SK-N-SH treated with all-trans-retinoic acid at 6 μM for 48 hours (cell line): Measurements from ENCODE around the gene FAM118A.

Experiments
- ATAC-seq: fragments of 200-7000 bp; cut with Tn5 transposase; 3 replicates; pipeline ENCODE4 v1.9.1; 2020; ENCODE audit warnings: mild to moderate bottlenecking, moderate library complexity
- ARNTL ChIP-seq: fragments of 450-650 bp; formaldehyde crosslinking; IDR thresholded peaks from 2 replicates; pipeline ENCODE4 v1.5.0; 2020; ENCODE audit warnings: low read depth, mild to moderate bottlenecking, moderate library complexity, borderline replicate concordance
- BACH2 ChIP-seq: fragments of 250-450 bp; sonication (Bioruptor Pico); IDR thresholded peaks from 2 replicates; pipeline ENCODE4 v1.9.0; 2021; ENCODE audit warnings: mild to moderate bottlenecking, borderline replicate concordance
- ESRRG ChIP-seq: fragments of 250-450 bp; sonication (Bioruptor Pico); IDR thresholded peaks from 2 replicates; pipeline ENCODE4 v1.6.1; 2021; ENCODE audit warnings: mild to moderate bottlenecking
- GLIS3 ChIP-seq: fragments of 250-450 bp; sonication (Bioruptor Pico); IDR thresholded peaks from 2 replicates; pipeline ENCODE4 v1.5.0; 2020; ENCODE audit warnings: mild to moderate bottlenecking, moderate library complexity
- ISL1 ChIP-seq: fragments of 250-450 bp; sonication (Bioruptor Pico); IDR thresholded peaks from 2 replicates; pipeline ENCODE4 v2.1.2; 2022; ENCODE audit warnings: mild to moderate bottlenecking, moderate library complexity
- OSR1 ChIP-seq: fragments of 250-450 bp; sonication (Bioruptor Pico); IDR thresholded peaks from 2 replicates; pipeline ENCODE4 v1.8.0; 2022; ENCODE audit warnings: moderate library complexity, mild to moderate bottlenecking, inconsistent platforms
- PPARA ChIP-seq: fragments of 250-450 bp; sonication (Bioruptor Pico); IDR thresholded peaks from 2 replicates; pipeline ENCODE4 v1.5.0; 2020; ENCODE audit warnings: mild to moderate bottlenecking, borderline replicate concordance
- RARB ChIP-seq: fragments of 250-450 bp; sonication (Bioruptor Pico); IDR thresholded peaks from 2 replicates; pipeline ENCODE4 v1.8.0; 2021; ENCODE audit warnings: mild to moderate bottlenecking, moderate library complexity
- SNAI2 ChIP-seq: fragments of 250-450 bp; sonication (Bioruptor Pico); IDR thresholded peaks from 2 replicates; pipeline ENCODE4 v1.5.0; 2020; ENCODE audit warnings: mild to moderate bottlenecking, moderate library complexity
- TCF4 ChIP-seq: fragments of 250-450 bp; sonication (Bioruptor Pico); IDR thresholded peaks from 2 replicates; pipeline ENCODE4 v1.8.0; 2021; ENCODE audit warnings: mild to moderate bottlenecking, moderate library complexity, borderline replicate concordance
- TOX ChIP-seq: fragments of 250-450 bp; sonication (Bioruptor Pico); IDR thresholded peaks from 2 replicates; pipeline ENCODE4 v1.8.0; 2021; ENCODE audit warnings: mild to moderate bottlenecking, moderate library complexity, borderline replicate concordance
- ZC3H10 ChIP-seq: fragments of 250-450 bp; sonication (Bioruptor Pico); IDR thresholded peaks from 2 replicates; pipeline ENCODE4 v1.5.1; 2021; ENCODE audit warnings: mild to moderate bottlenecking, moderate library complexity
- ZFP3 ChIP-seq: fragments of 250-450 bp; sonication (Bioruptor Pico); IDR thresholded peaks from 2 replicates; pipeline ENCODE4 v1.5.0; 2020; ENCODE audit warnings: mild to moderate bottlenecking, moderate library complexity
- ZFP30 ChIP-seq: fragments of 450-650 bp; formaldehyde crosslinking; IDR thresholded peaks from 2 replicates; pipeline ENCODE4 v1.5.0; 2022; ENCODE audit warnings: mild to moderate bottlenecking, moderate library complexity
- ZNF565 ChIP-seq: fragments of 450-650 bp; formaldehyde crosslinking; conservative IDR thresholded peaks from 2 replicates; pipeline ENCODE4 v1.5.0; 2020; ENCODE audit warnings: low read depth, mild to moderate bottlenecking, moderate library complexity
- ZNF8 ChIP-seq: fragments of 450-650 bp; formaldehyde crosslinking; IDR thresholded peaks from 2 replicates; pipeline ENCODE4 v1.5.0; 2020; ENCODE audit warnings: mild to moderate bottlenecking, moderate library complexity
- TF ChIP-seq, protein P1 (sequence below): fragments of 250-450 bp; sonication (Bioruptor Pico); IDR thresholded peaks from 2 replicates; pipeline ENCODE4 v1.5.1; 2021; ENCODE audit warnings: mild to moderate bottlenecking, moderate library complexity
- TF ChIP-seq, protein P2 (sequence below): fragments of 250-450 bp; sonication (Bioruptor Pico); IDR thresholded peaks from 2 replicates; pipeline ENCODE4 v1.5.0; 2020; ENCODE audit warnings: mild to moderate bottlenecking, moderate library complexity
- TF ChIP-seq, protein P3 (sequence below): fragments of 250-450 bp; sonication (Bioruptor Pico); IDR thresholded peaks from 2 replicates; pipeline ENCODE4 v1.8.0; 2021; ENCODE audit warnings: low read depth, mild to moderate bottlenecking, moderate library complexity, borderline replicate concordance
- TF ChIP-seq, protein P4 (sequence below): fragments of 250-450 bp; sonication (Bioruptor Pico); IDR thresholded peaks from 2 replicates; pipeline ENCODE4 v1.5.1; 2020; ENCODE audit warnings: low read depth, mild to moderate bottlenecking, moderate library complexity
- TF ChIP-seq, protein P5 (sequence below): fragments of 250-450 bp; sonication (Bioruptor Pico); IDR thresholded peaks from 2 replicates; pipeline ENCODE4 v1.8.0; 2020; ENCODE audit warnings: mild to moderate bottlenecking, moderate library complexity, borderline replicate concordance

Gene FAM118A

DNA sequence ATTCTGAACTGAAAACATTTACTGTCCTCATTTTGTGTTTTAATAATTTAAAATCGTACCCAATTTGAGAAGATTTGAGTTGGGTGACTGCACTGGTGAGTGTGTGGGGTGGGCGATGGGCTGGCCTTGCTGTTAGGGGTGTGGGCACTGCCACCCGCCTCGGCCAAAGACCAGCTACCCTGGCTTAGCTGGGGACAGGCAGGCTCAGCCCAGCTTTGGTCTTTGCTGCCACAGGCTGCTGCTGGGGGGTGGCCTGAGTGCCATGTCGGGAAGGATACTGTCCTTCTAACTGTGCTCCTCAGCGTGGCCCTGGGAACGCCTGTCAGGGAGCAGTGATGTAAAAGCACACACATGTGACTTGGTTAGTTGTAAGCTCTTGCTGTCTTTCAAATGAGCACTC, 22.3 kb downstream of the FAM118A start:
- TF ChIP-seq, protein P1, sequence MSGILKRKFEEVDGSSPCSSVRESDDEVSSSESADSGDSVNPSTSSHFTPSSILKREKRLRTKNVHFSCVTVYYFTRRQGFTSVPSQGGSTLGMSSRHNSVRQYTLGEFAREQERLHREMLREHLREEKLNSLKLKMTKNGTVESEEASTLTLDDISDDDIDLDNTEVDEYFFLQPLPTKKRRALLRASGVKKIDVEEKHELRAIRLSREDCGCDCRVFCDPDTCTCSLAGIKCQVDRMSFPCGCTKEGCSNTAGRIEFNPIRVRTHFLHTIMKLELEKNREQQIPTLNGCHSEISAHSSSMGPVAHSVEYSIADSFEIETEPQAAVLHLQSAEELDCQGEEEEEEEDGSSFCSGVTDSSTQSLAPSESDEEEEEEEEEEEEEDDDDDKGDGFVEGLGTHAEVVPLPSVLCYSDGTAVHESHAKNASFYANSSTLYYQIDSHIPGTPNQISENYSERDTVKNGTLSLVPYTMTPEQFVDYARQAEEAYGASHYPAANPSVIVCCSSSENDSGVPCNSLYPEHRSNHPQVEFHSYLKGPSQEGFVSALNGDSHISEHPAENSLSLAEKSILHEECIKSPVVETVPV (CRISPR knock-in tag), result no peak
- TF ChIP-seq ZC3H10 (CRISPR knock-in tag) (no peak), TOX (CRISPR knock-in tag) (no peak), ESRRG (no peak), SNAI2 (no peak), BACH2 (CRISPR knock-in tag) (no peak), OSR1 (CRISPR knock-in tag) (no peak), ZNF565 (no peak), RARB (CRISPR knock-in tag) (no peak), ZFP3 (no peak), PPARA (CRISPR knock-in tag) (no peak), ARNTL (CRISPR knock-in tag) (no peak)
- TF ChIP-seq, protein P2, sequence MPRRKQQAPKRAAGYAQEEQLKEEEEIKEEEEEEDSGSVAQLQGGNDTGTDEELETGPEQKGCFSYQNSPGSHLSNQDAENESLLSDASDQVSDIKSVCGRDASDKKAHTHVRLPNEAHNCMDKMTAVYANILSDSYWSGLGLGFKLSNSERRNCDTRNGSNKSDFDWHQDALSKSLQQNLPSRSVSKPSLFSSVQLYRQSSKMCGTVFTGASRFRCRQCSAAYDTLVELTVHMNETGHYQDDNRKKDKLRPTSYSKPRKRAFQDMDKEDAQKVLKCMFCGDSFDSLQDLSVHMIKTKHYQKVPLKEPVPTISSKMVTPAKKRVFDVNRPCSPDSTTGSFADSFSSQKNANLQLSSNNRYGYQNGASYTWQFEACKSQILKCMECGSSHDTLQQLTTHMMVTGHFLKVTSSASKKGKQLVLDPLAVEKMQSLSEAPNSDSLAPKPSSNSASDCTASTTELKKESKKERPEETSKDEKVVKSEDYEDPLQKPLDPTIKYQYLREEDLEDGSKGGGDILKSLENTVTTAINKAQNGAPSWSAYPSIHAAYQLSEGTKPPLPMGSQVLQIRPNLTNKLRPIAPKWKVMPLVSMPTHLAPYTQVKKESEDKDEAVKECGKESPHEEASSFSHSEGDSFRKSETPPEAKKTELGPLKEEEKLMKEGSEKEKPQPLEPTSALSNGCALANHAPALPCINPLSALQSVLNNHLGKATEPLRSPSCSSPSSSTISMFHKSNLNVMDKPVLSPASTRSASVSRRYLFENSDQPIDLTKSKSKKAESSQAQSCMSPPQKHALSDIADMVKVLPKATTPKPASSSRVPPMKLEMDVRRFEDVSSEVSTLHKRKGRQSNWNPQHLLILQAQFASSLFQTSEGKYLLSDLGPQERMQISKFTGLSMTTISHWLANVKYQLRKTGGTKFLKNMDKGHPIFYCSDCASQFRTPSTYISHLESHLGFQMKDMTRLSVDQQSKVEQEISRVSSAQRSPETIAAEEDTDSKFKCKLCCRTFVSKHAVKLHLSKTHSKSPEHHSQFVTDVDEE (CRISPR knock-in tag), result no peak
- TF ChIP-seq, protein P3, sequence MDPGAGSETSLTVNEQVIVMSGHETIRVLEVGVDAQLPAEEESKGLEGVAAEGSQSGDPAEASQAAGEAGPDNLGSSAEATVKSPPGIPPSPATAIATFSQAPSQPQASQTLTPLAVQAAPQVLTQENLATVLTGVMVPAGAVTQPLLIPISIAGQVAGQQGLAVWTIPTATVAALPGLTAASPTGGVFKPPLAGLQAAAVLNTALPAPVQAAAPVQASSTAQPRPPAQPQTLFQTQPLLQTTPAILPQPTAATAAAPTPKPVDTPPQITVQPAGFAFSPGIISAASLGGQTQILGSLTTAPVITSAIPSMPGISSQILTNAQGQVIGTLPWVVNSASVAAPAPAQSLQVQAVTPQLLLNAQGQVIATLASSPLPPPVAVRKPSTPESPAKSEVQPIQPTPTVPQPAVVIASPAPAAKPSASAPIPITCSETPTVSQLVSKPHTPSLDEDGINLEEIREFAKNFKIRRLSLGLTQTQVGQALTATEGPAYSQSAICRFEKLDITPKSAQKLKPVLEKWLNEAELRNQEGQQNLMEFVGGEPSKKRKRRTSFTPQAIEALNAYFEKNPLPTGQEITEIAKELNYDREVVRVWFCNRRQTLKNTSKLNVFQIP (CRISPR knock-in tag), result no peak
- TF ChIP-seq, all 23 proteins: peak for 0
- no peak for ATAC-seq

DNA sequence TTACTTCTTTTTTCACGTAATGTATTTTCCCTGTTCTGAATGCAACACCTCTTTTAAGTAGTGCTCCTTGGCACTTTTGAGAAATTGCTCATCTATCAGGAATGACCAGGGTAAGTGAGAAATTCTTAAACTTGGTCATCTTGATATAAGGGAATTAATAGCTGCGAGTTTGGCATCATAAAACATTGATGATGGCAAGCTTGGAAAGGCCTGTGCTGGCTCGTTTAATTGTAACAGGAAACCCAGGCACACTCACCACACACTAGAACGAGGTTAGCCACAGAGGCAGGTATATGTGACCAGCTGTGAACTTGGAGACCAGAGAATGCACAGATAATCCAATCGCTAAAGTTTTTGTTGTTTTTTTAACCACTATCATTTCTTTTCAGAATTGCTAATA, 24.3 kb downstream of the FAM118A start:
- no peak for ATAC-seq
- TF ChIP-seq GLIS3 (no peak), ESRRG (no peak), ZFP3 (no peak), PPARA (CRISPR knock-in tag) (no peak), ZFP30 (CRISPR knock-in tag) (no peak)
- TF ChIP-seq, protein P4, sequence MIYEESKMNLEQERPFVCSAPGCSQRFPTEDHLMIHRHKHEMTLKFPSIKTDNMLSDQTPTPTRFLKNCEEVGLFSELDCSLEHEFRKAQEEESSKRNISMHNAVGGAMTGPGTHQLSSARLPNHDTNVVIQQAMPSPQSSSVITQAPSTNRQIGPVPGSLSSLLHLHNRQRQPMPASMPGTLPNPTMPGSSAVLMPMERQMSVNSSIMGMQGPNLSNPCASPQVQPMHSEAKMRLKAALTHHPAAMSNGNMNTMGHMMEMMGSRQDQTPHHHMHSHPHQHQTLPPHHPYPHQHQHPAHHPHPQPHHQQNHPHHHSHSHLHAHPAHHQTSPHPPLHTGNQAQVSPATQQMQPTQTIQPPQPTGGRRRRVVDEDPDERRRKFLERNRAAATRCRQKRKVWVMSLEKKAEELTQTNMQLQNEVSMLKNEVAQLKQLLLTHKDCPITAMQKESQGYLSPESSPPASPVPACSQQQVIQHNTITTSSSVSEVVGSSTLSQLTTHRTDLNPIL (CRISPR knock-in tag), result no peak
- TF ChIP-seq, protein P1 (CRISPR knock-in tag), result no peak

DNA sequence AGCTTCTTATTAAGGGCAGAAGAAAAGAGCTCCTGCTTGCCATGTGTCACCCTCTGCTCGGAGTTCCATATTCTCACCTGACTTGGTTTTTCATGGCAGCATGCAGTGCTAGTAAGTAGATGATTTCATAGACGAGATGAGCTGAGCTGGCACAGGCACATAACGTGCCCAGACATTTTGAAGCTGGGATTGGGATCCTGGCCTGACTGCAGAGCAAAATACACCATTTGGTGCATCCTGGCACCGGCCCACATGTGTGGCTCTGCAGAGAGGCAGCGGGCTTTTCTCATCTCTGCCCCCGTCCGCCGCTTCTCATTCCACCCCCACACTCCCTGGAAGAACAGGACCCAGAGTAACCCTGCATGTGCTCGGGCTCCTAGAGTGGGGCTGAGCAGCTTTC, 24.8 kb downstream of the FAM118A start:
- ATAC-seq, result no peak
- TF ChIP-seq RARB (CRISPR knock-in tag), result no peak
- no peak for TF ChIP-seq PPARA (CRISPR knock-in tag)
- TF ChIP-seq ARNTL (CRISPR knock-in tag), result no peak
- no peak for TF ChIP-seq SNAI2
- TF ChIP-seq, protein P5, sequence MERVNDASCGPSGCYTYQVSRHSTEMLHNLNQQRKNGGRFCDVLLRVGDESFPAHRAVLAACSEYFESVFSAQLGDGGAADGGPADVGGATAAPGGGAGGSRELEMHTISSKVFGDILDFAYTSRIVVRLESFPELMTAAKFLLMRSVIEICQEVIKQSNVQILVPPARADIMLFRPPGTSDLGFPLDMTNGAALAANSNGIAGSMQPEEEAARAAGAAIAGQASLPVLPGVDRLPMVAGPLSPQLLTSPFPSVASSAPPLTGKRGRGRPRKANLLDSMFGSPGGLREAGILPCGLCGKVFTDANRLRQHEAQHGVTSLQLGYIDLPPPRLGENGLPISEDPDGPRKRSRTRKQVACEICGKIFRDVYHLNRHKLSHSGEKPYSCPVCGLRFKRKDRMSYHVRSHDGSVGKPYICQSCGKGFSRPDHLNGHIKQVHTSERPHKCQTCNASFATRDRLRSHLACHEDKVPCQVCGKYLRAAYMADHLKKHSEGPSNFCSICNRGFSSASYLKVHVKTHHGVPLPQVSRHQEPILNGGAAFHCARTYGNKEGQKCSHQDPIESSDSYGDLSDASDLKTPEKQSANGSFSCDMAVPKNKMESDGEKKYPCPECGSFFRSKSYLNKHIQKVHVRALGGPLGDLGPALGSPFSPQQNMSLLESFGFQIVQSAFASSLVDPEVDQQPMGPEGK (CRISPR knock-in tag), result no peak
- TF ChIP-seq BACH2 (CRISPR knock-in tag), result no peak
- no peak for TF ChIP-seq TCF4
- no peak for TF ChIP-seq ZNF8 (CRISPR knock-in tag)
- no peak for TF ChIP-seq OSR1 (CRISPR knock-in tag)
- TF ChIP-seq ESRRG, result no peak
- no peak for TF ChIP-seq TOX (CRISPR knock-in tag)
- TF ChIP-seq ISL1, result no peak
- TF ChIP-seq, protein P2 (CRISPR knock-in tag), result no peak
- TF ChIP-seq, protein P1 (CRISPR knock-in tag), result no peak
